ENCODE results near the gene HSDL1. TPM values are rescaled to one million over a fixed set of nuclear protein-coding genes. Genes with fewer than 3 reads are reported as not detected.

HSDL1 gene
- total and polyA plus RNA-seq, 2 of the 8 experiments (the other 6 are each of a cell fraction or from before 2014, with no cell fraction given) = 25.0 to 55.7 TPM

DNA sequence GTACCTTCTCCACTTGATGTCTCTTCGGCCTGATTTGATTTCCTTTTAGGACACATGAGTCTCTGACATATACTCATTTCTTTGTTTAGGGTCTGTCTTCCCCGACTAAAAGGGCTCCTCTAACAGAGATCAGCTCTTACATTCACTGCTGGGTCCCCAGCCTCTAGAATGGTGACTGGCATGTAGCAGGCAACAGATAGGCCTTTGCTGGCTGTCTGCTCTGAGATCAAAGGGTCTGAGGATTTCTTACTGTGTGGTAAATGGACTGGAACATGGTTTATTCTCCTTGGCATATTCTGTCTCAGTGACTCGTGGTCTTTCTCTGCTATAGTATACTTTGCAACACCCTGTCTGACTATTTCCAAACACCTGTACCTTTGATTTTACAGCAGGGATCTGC is 16.8 kb upstream of the HSDL1 start:
- no peak overlapping the region for H2BK12ac ChIP-seq (ENCODE audit: low read depth, low read length)
- CTCF ChIA-PET (ENCODE audit: partially characterized antibody) = interaction anchor here (0.6 to 1.8 kb wide), 4 partner anchors 10 to 166 kb away, joined by 3 to 4 read pairs (median 4); partner anchors contain the start of gene MBTPS1
- POLR2A ChIA-PET (ENCODE audit: partially characterized antibody) = no interaction called here
- H3K4me3 ChIP-seq (ENCODE audit: extremely low read depth in 1 of 4, insufficient read depth in 2 of 4, low read depth in 3 of 4, low read length in 4 of 4) = no peak overlapping the region
- no peak overlapping the region for H2BK15ac ChIP-seq (ENCODE audit: low read length)
- no peak overlapping the region for H3K4ac ChIP-seq (replicated peaks; ENCODE audit: insufficient read length, low read depth, low read length)
- no peak overlapping the region for H2BK120ac ChIP-seq (replicated peaks; ENCODE audit: low read depth, low read length)
- H2AK5ac ChIP-seq (ENCODE audit: low read depth, low read length) = no peak overlapping the region
- H4K5ac ChIP-seq (ENCODE audit: insufficient read length, low read depth, low read length) = no peak overlapping the region
- H3K36me3 ChIP-seq (ENCODE audit: control insufficient read depth in 2 of 4, insufficient read depth in 4 of 4, low read length in 3 of 4) = no peaks in the 10 kb centered on the region
- H3K18ac ChIP-seq (ENCODE audit: extremely low read depth, low read length) = no peak overlapping the region
- H2BK20ac ChIP-seq (ENCODE audit: low read length) = no peak overlapping the region
- H3K4me2 ChIP-seq (ENCODE audit: insufficient read depth in 1 of 2, low read depth in 2 of 2, low read length in 2 of 2) = no peak overlapping the region
- FAIRE-seq (no peak), DNase-seq (ENCODE audit: low read depth in 1 of 2, low spot score in 2 of 2) (no peak)
- no peaks in the 10 kb centered on the region for H4K20me1 ChIP-seq (replicated peaks in 1 of 2; ENCODE audit: control insufficient read depth in 1 of 2, insufficient read depth in 2 of 2, low read length in 2 of 2)
- 75% methylated on average over 3 of the region's 3 CpGs; no CpG with 5 or more reads in 1 of the 2 experiments for WGBS, 2 experiments (ENCODE audit: extremely low coverage in 1 of 2, insufficient coverage in 1 of 2, insufficient read length in 1 of 2, insufficient replicate concordance in 2 of 2, low coverage in 1 of 2, low lambda C conversion rate in 2 of 2, missing lambda C conversion rate in 1 of 2)
- no peaks in the 10 kb centered on the region for H3K79me1 ChIP-seq (ENCODE audit: low read depth, low read length)
- H3K27ac ChIP-seq (ENCODE audit: low read depth, low read length) = no peak overlapping the region
- H3K56ac ChIP-seq (replicated peaks; ENCODE audit: insufficient read length, low read depth, low read length) = no peak overlapping the region
- no peak overlapping the region for H2BK5ac ChIP-seq (ENCODE audit: low read depth, low read length)
- TF ChIP-seq HDAC2 (IDR thresholded peaks at IDR 0.05; ENCODE audit: borderline replicate concordance in 1 of 2, low read depth in 2 of 2, low read length in 2 of 2) (no peak), BACH1 (IDR thresholded peaks at IDR 0.05; ENCODE audit: low read length) (no peak), SIRT6 (IDR thresholded peaks at IDR 0.05; ENCODE audit: low read length) (no peak), SP4 (IDR thresholded peaks at IDR 0.05; ENCODE audit: low read length) (no peak), POLR2A (IDR thresholded peaks at IDR 0.05; ENCODE audit: control extremely low read depth in 1 of 2, low read depth in 2 of 2, low read length in 2 of 2) (no peak), MAFK (IDR thresholded peaks at IDR 0.05; ENCODE audit: low read depth, low read length) (no peak), RXRA (IDR thresholded peaks at IDR 0.05; ENCODE audit: insufficient read depth, low read depth, low read length) (no peak), SIN3A (conservative IDR thresholded peaks at IDR 0.05 in 1 of 2, IDR thresholded peaks at IDR 0.05 in 1 of 2; ENCODE audit: low read depth in 1 of 2, low read length in 2 of 2) (no peak), PHF8 (conservative IDR thresholded peaks at IDR 0.05; ENCODE audit: low read depth, low read length) (no peak), TAF1 (IDR thresholded peaks at IDR 0.05; ENCODE audit: low read depth, low read length) (no peak), TAF7 (optimal IDR thresholded peaks at IDR 0.05; ENCODE audit: borderline replicate concordance, low read depth, low read length) (no peak)
- H3K79me2 ChIP-seq (ENCODE audit: control insufficient read depth in 1 of 2, insufficient read depth in 2 of 2, low read length in 2 of 2) = no peaks in the 10 kb centered on the region
- no peak overlapping the region for H3K14ac ChIP-seq (ENCODE audit: insufficient read length)
- no peak overlapping the region for H3K23ac ChIP-seq (ENCODE audit: insufficient read length)
- H4K91ac ChIP-seq (replicated peaks; ENCODE audit: insufficient read length, low read length) = no peak overlapping the region
- no peaks in the 10 kb centered on the region for H3K9me3 ChIP-seq (ENCODE audit: insufficient read depth in 2 of 2, low read depth in 1 of 2, low read length in 1 of 2)
- no peak overlapping the region for H4K8ac ChIP-seq (ENCODE audit: extremely low read depth, insufficient read depth, low read length)
- no peak overlapping the region for H2AFZ ChIP-seq (ENCODE audit: low read length)
- H3K27me3 ChIP-seq (replicated peaks in 1 of 4; ENCODE audit: control insufficient read depth in 3 of 4, extremely low read depth in 1 of 4, insufficient read depth in 3 of 4, low read length in 3 of 4) = no peaks in the 10 kb centered on the region; a peak in 1 of 7 replicates
- H3K23me2 ChIP-seq (ENCODE audit: low read depth, low read length) = no peaks in the 10 kb centered on the region
- H3K4me1 ChIP-seq (replicated peaks in 1 of 4; ENCODE audit: control insufficient read depth in 3 of 4, insufficient read depth in 4 of 4, low read length in 3 of 4) = no peaks in the 10 kb centered on the region
- H3K9ac ChIP-seq (replicated peaks in 1 of 4; ENCODE audit: extremely low read depth in 1 of 4, low read depth in 3 of 4, low read length in 3 of 4) = no peak overlapping the region
